ENCODE data around the gene MCOLN2. TPM values are rescaled to one million over a fixed set of nuclear protein-coding genes. Genes with fewer than 3 reads are reported as not detected.

The MCOLN2 gene
- total RNA-seq, 2 donors from 2014 or later, result 1.1 to 6.8 TPM

DNA sequence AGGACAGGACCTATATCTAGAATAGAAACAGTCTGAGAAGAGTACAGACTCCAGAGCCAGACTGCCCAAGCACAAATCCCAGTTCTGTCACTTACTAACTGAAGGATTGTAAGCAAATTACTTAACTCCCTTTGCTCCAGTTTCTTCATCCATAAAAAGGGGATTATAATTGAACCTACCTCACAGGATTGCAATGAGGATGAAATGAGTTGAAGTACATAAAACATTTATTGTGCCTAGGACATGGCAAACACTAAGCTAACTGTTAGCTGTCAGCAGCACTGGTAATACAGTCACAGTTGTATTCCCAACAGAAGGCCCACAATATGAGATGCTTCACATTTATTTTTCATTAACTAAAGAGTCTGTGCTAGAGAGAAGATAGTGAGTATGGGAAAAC, 33.9 kb downstream of the MCOLN2 start:
- Histone ChIP-seq H3K27me3 (replicated peaks; ENCODE audit: insufficient read depth) (no peaks in the 10 kb centered on the region), H3K4me3 (no peak overlapping the region), H3K4me1 (replicated peaks) (no peaks in the 10 kb centered on the region), H3K9me3 (no peaks in the 10 kb centered on the region), H3K36me3 (no peaks in the 10 kb centered on the region), H3K27ac (no peak overlapping the region)
- TF ChIP-seq POLR2AphosphoS5 (IDR thresholded peaks at IDR 0.05) (no peak), POLR2A (IDR thresholded peaks at IDR 0.05) (no peak)
- TF ChIP-seq, protein P1, sequence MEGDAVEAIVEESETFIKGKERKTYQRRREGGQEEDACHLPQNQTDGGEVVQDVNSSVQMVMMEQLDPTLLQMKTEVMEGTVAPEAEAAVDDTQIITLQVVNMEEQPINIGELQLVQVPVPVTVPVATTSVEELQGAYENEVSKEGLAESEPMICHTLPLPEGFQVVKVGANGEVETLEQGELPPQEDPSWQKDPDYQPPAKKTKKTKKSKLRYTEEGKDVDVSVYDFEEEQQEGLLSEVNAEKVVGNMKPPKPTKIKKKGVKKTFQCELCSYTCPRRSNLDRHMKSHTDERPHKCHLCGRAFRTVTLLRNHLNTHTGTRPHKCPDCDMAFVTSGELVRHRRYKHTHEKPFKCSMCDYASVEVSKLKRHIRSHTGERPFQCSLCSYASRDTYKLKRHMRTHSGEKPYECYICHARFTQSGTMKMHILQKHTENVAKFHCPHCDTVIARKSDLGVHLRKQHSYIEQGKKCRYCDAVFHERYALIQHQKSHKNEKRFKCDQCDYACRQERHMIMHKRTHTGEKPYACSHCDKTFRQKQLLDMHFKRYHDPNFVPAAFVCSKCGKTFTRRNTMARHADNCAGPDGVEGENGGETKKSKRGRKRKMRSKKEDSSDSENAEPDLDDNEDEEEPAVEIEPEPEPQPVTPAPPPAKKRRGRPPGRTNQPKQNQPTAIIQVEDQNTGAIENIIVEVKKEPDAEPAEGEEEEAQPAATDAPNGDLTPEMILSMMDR (IDR thresholded peaks at IDR 0.05), result no peak
- intact Hi-C loops (cut with DNase I), result no loop called here
- no peak for DNase-seq (ENCODE audit: low spot score)

DNA sequence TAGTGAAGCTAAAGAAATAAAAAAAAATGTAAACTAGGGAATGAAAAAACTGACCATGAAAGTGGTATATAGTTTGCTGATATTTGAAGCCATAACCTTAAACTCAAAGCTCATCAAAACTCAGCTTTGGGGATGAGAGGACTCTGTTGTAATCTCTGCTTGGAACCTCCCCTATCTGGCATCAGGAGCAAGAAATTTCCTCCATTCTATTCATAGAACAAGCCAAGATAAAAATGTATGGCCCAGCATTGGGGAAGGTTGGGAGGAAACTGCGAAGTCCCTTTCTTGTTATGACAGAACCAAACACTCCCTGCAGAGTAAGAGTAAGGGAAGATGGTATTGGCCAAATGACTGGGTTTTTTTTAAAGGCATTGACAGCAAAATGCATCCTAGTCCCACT, 35.6 kb downstream of the MCOLN2 start:
- TF ChIP-seq POLR2AphosphoS5 (IDR thresholded peaks at IDR 0.05), result no peak
- no peak for TF ChIP-seq POLR2A (IDR thresholded peaks at IDR 0.05)
- TF ChIP-seq, protein P1 (IDR thresholded peaks at IDR 0.05), result no peak
- 97% methylated on average over 1 of the region's 1 CpG for WGBS
- no peaks in the 10 kb centered on the region for H3K27me3 ChIP-seq (replicated peaks; ENCODE audit: insufficient read depth)
- H3K4me3 ChIP-seq, result no peak overlapping the region
- no peaks in the 10 kb centered on the region for H3K36me3 ChIP-seq
- no peak overlapping the region for H3K27ac ChIP-seq
- intact Hi-C loops (cut with DNase I), result no loop called here
- DNase-seq (ENCODE audit: low spot score), result no peak
- no peaks in the 10 kb centered on the region for H3K4me1 ChIP-seq (replicated peaks)
- H3K9me3 ChIP-seq, result no peaks in the 10 kb centered on the region

DNA sequence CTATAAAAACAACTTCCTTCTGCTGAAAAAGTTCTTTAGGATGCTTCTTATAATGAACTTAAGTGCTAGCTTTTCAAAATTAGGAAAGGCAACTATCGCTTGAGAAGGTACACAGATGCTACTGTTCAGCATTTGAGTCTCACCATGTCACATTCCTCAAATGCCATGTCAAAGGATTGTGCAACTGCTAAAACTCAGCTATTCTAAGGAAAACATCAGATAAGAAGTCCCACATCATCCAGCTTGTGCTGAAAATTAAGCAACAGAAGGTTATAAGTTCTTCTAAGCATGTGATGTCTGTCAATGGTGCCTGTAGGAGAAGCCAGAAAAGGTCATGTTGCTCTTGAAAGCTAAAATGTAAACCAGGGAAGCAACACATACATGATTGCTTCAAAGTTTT, 36.5 kb downstream of the MCOLN2 start:
- no peaks in the 10 kb centered on the region for H3K27me3 ChIP-seq (replicated peaks; ENCODE audit: insufficient read depth)

DNA sequence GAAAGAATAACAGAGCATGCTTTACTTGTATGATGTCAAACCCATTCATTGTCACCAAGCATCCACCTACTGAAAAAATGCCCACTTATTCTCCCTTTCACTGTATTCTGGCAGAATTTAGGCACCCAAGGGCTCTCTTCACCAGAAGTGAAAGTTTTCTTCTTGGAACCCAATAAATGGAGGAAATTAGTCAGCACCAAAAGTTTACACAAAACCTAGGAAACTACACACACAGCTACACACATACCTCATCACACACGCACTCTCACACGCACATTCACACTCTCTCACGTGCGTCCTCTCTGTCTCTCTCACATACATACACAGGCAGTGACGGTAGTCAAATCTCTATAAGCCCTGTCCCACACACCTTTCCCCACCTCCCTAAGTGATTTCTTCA, 37.6 kb downstream of the MCOLN2 start:
- no peak overlapping the region for H3K4me3 ChIP-seq
- intact Hi-C loops (cut with DNase I), result no loop called here
- H3K27me3 ChIP-seq (replicated peaks; ENCODE audit: insufficient read depth), result no peaks in the 10 kb centered on the region
- H3K4me1 ChIP-seq (replicated peaks), result no peaks in the 10 kb centered on the region
- no peaks in the 10 kb centered on the region for H3K36me3 ChIP-seq
- no peak for TF ChIP-seq POLR2AphosphoS5 (IDR thresholded peaks at IDR 0.05)
- TF ChIP-seq, protein P1 (IDR thresholded peaks at IDR 0.05), result no peak
- no peak for TF ChIP-seq POLR2A (IDR thresholded peaks at IDR 0.05)
- 84% methylated on average over 5 of the region's 5 CpGs for WGBS
- H3K27ac ChIP-seq, result no peak overlapping the region
- no peak for DNase-seq (ENCODE audit: low spot score)
- H3K9me3 ChIP-seq, result no peaks in the 10 kb centered on the region

More for the DNA sequence above, 36.5 kb downstream of the MCOLN2 start:
- DNase-seq (ENCODE audit: low spot score), result no peak
- Histone ChIP-seq H3K9me3 (no peaks in the 10 kb centered on the region), H3K36me3 (no peaks in the 10 kb centered on the region), H3K4me3 (no peak overlapping the region), H3K4me1 (replicated peaks) (no peaks in the 10 kb centered on the region), H3K27ac (no peak overlapping the region)
- TF ChIP-seq POLR2A (IDR thresholded peaks at IDR 0.05) (no peak), POLR2AphosphoS5 (IDR thresholded peaks at IDR 0.05) (no peak)
- TF ChIP-seq, protein P1 (IDR thresholded peaks at IDR 0.05), result no peak
- WGBS, result 83% methylated on average over 1 of the region's 1 CpG
- intact Hi-C loops (cut with DNase I), result no loop called here

DNA sequence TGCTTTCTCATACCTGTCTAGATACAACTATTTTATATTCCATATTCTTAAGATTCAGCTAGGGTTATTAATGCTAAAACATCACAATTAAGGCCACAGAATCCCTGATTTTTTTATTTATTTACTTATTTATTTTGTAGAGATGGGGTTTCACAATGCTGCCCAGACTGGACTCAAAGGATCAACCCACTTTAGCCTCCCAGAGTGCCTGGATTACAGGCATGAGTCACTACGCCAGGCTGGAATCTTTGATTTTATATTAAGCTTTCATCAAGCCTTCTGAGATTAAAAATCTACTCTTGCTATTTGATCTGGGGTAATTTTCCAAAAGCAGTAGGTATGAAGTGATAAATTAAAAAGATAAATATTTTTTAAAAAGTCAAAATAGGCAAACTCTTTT, 38.9 kb downstream of the MCOLN2 start:
- Histone ChIP-seq H3K27me3 (replicated peaks; ENCODE audit: insufficient read depth) (no peaks in the 10 kb centered on the region), H3K4me1 (replicated peaks) (no peaks in the 10 kb centered on the region), H3K27ac (no peak overlapping the region), H3K4me3 (no peak overlapping the region), H3K9me3 (no peaks in the 10 kb centered on the region), H3K36me3 (no peaks in the 10 kb centered on the region)
- TF ChIP-seq POLR2AphosphoS5 (IDR thresholded peaks at IDR 0.05), result no peak
- TF ChIP-seq POLR2A (IDR thresholded peaks at IDR 0.05), result no peak
- TF ChIP-seq, protein P1 (IDR thresholded peaks at IDR 0.05), result no peak
- intact Hi-C loops (cut with DNase I), result no loop called here
- 93% methylated on average over 1 of the region's 1 CpG for WGBS
- no peak for DNase-seq (ENCODE audit: low spot score)

Measured in prostate gland (tissue), 2 donors.